GM18498 (cell line): ENCODE results near the gene ITGB5.
"Not testable (repeated sequence)": the region's sequence is repeated elsewhere in the genome, so short reads cannot be mapped to it uniquely, and the experiment has no call there.

Experiments
- ATAC-seq: cut with Tn5 transposase; IDR thresholded peaks from one replicate; pipeline ENCODE4 v1.9.1; 2021; ENCODE audit warnings: mild to moderate bottlenecking, moderate library complexity; ENCODE audit not compliant: unreplicated experiment

The ITGB5 gene

DNA sequence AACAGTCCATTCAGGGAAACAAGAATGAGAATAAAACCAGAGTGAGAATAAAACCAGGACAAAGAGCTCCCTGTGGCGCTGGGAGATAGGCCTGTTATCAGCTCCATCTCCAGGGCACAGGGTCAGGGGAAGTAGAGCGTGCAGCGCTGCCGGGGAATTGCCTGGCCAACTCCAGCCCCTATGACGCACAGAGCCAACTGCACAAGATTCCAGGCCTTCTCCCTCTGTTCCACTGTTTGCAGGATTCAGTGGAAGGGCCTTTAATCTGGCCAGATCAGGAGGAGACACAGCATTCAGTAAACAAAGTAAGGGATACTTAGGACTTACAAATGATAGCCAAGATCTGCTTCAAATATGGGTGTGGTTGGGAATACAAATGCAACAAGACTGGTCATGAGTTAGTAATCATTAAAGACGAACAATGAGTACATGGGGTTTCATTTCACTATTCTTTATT, 49.4 kb downstream of the ITGB5 start:
- ATAC-seq, result no peak

DNA sequence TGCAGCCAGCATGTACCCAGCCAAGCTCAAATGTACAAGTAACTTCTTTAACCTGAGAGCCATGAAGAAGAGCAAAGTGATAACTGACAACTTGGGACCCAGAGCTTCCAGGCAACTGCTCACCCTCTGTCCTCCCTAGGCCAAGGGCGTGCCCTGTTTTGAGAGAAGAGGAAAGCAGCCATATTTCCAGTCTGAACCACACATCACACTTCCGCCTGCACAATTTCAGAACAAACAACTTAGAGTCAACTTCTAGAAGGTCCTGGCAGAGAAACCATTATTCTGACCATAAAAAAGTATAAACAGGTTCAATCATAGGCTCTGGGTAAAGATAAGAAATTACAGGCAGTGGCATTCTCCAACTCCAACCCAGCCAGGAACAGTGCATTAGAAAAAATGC, 50.1 kb downstream of the ITGB5 start:
- no peak for ATAC-seq

DNA sequence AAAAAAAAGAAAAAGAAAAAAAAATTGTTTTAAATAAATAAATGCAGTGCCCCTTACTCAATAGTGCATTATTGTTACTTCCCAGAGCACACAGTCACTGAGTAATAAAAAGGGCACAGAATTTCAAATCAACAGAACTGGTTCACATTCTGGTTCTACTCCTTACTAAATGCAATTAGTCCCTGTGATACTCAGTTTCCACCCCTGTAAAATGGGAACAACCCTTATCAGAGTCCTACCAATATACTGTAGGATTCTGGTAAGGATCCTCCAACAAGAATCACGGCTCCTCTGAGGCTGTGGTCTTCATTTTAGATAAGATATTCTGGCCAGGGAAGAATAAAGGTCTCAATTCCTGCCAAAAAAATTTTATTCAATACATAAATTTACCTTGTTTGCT, 50.7 kb downstream of the ITGB5 start:
- ATAC-seq, result no peak

DNA sequence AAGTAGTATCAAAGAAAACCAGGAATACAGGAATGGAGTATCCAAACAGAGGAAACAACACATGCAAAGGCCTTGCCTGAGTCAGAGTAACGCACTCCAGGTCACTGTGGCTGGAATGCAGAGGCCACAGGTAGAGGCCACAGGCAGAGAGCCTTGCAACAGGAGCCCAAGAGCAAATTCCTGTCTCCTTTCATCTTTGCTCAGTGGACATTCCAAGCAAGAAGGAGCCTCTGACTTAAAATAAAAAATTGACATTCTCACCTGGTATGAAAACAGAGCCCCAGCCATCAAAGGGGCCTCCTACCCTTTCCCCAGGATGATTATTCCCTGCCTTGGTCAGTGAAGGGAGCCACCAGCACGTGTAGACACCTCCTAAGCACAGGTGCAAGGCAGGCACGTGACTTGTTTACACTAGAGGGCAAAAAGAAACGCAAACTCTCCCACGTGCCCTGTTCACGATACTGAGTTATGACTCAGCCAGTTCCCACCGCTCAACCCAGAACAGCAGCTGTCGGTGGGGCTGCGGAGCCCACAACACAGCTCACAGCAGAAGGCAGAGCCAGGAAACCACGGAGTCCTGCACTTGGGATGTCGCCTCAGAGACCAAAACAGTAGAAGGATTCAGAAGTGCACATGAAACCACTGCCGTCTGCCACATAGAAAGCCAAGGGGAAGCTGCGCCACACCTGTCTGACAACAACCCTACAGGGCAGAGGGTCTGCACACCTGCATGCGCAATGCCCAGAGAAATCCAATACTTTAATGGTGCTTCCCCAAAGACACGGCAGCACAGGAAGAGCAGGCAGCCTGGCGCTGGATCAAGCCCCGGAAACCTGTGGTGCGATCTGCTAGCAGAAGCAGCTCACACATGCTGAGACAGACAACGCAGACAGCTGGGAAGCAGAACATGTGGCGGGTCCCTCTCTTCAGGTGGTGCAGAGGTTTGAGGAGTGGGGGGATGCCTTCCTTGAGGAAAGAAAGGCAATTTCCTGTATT, 52.1 kb downstream of the ITGB5 start:
- peak; percentile 92 for ATAC-seq

DNA sequence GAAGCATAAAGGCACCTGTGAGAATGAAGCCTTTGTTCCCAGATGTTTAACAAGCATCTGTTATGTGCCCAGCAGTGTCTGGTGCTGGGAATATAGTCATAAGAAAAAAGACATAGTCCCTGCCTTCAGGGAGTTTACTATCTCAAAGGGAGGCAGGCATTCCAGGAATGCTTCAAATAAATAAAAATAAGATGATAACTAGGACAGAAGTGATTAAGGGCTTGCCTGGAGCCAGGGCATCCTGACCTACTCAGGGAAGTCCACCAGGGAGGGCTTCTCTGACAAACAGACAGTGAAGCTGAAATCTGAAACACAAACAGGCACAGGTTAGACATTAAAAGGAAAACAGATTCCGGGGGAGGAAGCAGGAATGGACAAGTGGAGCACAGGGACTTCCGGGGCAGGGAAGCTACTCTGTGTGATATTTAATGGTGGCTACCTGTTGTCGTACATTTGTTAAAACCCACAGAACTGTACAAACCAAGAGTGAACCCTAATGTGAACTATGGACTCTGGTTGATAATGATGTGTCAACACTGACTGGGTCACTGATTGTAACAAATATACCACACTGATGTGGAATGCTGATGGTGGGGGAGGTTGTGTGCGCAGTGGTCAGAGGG, 53.3 kb downstream of the ITGB5 start:
- ATAC-seq, result no peak

DNA sequence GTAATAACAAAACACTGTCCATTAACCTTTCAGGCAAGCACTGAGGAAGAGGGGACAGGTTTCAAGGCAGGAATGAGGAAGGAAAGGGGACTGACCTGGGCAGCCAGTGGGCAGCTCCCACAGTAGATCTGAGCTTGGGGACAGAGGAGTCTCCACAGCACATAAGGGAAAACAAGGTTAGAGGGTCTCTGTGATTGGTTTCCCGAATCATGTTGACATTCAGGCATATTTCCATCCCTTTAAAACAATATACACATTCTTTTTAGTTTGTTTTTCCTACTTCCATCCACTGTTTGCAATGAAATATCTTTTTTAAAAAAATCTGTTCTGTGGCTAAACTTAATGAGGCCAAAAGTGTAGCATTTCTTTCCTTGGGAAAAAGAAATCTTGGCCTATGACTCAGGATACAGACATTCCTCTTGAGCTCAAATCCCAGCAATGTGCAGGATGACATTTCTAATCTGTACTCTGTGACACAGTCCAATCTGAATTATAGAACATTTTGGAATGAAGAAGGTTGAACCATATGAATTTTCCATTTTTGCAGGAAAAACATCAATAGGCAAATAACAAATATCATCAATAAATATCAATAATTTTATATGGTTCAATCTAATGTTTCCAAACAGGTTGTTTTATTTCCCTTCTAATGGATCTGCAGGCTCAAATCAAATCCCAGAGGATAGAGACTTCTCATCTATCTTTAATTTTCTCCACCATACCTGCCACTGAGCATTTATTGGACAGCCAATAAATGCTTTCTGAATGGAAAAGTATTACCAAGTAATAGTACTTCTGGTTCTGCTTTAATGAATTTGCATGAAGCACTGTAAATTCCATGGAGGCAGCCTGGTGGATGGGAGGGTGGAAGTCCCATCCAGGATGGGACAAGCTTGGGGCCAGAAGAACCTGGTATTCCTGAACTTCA, 54.1 kb downstream of the ITGB5 start:
- ATAC-seq, result no peak

DNA sequence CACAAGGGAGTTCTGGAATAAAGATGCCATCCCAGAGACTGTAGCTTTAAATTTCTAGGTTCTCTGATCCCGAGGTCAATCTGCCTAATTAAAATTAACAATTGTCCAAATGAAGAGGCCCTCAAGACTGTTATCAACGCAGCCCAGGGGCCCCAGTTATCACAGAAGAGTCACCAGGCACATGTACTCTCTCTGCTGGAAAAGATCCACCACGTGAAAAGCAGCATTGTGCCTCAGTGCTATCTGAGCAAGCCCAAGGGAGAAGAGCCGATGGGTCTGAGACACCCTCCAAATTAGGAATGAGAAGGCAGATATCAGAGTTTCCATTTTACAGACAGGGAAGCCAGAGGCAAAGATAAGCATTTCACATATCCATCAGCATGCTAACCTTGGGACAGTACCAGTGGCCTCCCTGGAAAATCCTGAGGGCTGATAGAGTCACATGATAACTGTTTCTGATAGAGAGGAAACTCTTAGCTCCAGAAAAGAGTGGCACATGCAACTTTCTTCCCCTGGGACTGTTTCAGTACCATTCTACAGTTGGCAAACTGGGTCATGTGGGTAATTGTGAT, 55.5 kb downstream of the ITGB5 start:
- no peak for ATAC-seq

DNA sequence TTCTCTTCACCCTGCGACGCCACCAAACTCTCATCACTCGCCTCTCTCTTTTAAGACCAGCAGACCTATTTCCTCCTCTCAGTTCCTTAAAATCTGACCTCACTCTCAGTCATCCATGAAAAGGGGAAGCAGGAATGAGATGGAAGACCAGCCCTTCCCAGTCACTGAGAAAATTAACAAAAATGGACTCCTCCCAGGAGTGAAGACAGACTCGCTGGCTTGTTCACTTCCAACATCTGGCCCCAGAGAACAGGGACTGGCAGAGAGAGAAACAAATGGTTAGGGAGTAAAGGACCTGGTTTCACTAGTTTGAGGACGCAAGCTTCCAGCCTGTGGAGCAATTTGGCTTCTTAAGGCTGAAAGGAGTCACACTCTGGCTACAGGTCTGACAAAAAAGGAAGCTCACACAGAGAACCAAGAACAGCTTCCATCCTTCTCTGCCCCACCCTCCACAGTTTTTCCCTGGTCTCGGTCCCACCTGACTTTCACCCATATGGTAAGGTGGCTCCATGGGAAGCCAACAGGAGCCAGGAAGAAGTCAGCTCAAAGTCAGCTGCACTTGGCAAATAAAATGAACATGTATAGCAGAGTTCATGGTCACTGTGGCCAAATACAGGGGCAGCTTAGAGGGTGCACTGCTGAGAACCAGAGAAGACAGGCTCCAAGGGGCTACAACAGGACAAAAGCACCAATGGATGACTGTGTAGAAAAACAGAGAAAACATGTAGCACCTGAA, 57.2 kb downstream of the ITGB5 start:
- no peak for ATAC-seq

DNA sequence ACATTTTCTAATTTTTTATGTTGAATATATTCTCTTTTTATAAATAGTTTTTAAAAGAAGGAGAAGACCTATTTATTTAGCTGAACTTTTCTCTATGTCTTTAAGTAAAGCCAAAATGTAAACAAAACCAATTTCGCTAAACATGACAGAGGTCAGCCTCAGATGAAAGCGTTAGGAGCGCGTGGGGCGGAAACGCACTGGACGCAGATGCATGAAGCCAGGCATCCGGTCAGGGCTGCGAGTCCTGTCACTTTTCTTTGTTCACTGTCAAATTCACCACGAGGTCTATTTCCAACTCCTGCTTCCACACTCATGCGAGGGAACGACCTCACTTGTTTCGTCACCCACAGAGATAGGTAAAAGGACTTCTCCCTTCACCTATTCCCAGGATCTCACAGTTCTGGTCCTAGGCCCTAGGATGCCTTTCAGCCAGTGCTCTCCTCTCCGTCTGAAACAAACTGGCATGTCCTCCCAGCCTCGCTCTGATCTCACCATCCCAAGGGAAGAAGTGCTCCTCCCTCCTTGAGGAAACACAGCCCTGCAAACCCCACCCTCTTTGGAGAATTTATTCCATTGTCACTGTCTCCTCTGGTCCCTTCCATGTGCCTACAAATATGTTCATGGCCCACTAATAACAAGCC, 57.9 kb downstream of the ITGB5 start:
- no peak for ATAC-seq

DNA sequence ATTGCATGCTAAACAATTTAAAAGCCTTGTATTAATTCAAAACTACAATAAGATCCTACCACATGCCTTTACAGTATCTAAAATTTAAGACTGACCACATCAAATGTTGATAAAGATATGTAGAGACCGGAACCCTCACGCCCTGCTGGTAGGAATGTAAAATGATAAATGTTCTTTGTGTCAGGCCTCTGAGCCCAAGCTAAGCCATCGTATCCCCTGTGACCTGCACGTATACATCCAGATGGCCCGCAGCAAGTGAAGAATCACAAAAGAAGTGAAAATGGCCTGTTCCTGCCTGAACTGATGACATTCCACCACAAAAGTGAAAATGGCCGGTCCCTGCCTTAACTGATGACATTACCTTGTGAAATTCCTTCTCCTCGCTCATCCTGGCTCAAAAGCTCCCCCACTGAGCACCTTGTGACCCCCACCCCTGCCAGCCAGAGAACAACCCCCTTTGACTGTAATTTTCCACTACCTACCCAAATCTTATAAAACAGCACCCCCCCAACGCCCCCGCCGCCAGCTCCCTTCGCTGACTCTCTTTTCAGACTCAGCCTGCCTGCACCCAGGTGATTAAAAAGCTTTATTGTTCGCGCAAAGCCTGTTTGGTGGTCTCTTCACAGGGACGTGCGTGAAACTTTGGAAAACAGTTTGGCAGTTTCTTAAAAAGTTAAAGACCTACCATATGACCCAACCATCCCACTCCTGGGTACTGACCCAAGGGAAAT, 59.5 kb downstream of the ITGB5 start:
- ATAC-seq, result not testable (repeated sequence)

DNA sequence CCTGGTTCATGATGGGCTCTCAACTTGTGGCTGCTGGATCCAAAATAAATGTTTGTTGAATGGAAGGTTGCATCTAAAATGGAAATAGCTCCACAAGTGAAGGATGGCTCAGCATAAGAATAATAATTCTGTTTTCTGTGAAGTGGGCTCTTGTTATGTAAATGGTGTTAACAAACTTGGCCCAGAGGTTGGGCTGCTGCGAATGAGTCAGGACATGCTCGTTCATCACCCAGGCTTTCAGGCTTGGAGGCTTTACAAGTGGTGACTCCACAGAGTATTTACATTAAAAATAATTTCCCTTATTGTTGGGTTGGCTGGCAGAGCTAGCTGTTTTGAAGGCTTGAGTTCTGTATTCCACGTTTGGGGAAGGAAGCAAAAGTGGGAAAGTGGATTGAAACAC, 60.5 kb downstream of the ITGB5 start:
- no peak for ATAC-seq

DNA sequence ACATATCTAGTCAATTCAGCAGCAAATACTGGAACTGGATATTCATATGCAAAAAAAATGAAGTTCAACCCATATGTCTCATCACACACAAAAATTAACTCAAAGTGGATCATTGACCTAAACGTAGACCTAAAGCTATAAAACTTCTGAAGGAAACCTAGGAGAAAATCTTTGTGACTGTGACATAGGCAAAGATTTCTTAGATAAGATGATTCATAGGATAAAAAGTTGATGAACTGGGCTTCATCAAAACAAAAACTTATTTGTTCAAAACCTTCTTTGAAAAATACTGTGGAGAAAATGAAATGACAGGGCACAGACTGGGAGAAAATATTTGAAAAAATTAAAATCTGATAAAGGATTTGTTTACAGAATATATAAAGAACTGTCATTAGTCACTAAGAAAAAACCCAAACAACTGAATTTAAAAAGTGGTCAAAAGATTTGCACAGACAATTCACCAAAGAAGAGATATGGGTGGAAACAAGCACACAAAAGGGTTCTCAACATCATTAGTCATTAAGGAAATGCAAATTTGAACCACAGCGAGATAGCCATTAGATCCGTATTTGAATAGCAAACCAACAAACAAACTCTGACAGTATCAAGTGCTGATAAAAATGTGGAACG, 62.8 kb downstream of the ITGB5 start:
- ATAC-seq, result no peak

DNA sequence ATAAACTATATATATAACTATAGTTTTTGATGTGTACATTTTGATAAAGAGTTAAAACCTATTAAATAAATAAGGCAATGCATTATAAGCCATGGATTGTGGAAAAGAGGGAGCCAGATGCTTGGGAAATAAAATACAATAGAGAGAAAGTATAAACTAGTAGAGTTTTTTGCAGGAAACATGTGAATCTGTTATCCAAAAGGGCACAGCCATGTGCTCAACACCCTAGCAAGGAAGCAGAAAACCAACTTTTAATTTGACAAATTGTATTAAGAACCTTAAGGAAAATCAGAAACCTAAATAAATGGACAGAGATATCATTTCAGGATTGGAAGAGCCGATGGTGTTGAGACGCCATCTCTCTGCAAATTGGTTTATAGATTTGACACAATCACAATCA, 63.5 kb downstream of the ITGB5 start:
- ATAC-seq, result no peak

DNA sequence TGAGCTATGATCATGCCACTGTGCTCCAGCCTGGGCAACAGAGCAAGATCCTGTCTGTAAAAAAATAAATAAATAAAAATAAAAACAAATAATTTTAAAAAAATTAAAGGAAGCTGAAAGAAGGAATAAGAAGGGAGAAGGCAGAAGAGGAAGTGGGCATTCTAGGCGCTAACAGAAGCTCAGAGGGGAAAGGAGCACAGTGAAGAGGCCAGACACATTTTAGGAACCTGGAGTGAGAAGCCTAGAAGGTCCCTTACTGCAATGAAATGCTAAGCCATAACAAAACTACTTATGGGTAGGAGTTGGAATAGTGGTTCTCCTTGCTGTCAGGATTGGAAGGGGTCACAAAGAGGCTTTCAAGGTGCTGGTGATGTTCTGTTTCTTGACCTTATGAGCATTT, 64.0 kb downstream of the ITGB5 start:
- ATAC-seq, result no peak

DNA sequence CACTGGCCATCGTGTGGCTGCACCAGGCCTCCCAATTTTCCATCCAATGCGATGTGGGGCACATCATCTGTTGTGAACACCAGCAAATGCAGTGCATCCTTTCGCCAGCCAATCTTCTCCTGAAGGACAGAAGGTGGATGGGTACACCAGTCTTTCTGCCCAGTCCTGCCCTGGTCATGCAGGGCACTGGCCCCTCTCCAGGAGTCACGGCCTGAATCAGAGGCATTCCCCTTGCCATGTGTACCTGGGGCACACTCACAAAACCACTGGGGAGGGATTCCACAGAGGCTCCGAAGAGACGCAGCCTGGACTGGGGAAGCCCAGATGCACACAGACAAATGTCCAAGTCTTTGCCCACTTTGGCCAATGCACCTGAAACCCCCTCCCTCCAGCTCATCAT, 65.8 kb downstream of the ITGB5 start:
- ATAC-seq, result no peak

DNA sequence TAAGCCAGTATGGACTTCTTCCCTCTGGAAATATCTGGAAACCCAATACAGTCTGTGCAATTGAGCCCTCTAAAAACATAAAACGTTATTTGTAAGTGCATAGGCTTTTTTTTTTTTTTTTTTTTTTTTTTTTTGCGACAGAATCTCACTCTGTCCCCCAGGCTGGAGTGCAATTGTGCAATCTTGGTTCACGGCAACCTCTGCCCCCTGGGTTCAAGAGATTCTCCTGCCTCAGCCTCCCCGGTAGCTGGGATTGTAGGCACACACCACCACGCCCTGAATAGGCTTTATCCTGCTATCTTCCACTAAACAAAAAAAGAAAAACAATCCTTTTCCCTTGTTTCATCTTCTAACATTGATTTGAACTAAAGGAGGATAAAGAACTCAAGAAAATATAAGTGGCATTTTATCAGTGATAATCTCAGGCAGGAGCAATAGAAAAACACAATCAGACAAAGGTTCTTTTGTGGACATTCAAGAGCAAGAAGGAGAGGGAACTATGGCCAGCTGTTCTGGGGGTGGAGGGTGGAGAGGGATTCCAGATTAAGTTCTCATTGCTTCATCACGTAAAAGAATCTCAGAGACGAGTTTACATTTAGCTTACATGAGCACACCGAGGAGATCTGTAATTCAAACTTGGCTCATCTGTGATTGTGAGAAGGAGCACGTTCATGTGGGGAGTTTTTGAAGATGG, 68.6 kb downstream of the ITGB5 start:
- ATAC-seq, result no peak

DNA sequence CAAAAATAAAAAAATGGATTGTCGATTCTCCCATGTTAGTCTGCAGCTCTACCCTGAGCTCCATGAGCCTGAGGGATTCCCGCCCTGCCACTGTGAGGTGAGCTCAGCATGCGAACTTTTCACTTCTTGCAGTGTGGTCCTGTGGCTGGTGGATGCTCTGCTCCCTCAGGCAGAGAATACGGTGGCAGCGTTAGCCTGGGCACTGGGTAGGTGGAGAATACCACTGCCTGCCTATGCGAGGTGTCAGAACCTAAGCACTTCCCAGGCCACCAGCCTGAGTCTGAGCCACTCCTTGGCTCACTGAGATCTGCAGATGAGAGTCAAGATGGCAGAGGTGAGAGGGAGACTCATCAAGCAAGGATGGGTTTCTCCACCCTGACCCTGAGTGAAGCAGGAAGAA, 70.1 kb downstream of the ITGB5 start:
- ATAC-seq, result no peak

DNA sequence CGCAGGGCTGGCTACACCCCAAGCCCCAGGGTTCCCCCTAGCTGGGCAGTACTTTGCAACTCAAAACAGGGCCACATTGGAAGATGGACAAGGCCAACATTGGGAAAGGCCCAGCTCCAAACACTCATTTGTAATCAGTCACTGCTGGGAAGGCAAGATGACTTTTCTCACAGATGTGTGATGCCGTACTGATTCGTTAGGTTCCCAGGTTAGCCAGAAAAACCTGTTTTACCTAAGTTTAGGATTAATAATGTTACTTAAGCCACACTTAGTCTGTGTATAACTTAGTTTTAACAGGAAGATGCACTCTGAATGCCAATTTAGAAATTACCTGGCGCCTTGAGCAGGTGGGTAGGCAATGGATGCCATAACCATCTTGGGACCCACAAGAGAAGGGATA, 71.0 kb downstream of the ITGB5 start:
- no peak for ATAC-seq
